Liver (tissue), 9 donors: Measurements from ENCODE around the gene TSKS. TPM values are rescaled to one million over a fixed set of nuclear protein-coding genes. Genes with fewer than 3 reads are reported as not detected.

Experiments used
- DNase-seq: peaks from one replicate; pipeline ENCODE4 v3.0.0-alpha.2; 2017; ENCODE audit warnings: low spot score
- H3K27ac ChIP-seq, 2 donors: one replicate each; pipeline ENCODE4 v1.7.0; 2013; ENCODE audit warnings: inconsistent platforms in 2 of 2, low read length in 2 of 2, control low read depth in 1 of 2, low read depth in 1 of 2, mild to moderate bottlenecking in 1 of 2
- H3K27me3 ChIP-seq, 4 donors: one replicate each; pipeline versions ENCODE4 v1.6.1 to v1.7.0; 2013; ENCODE audit warnings: low read length in 3 of 4, inconsistent platforms in 1 of 4, mild to moderate bottlenecking in 1 of 4, moderate library complexity in 1 of 4; ENCODE audit not compliant: control insufficient read depth in 4 of 4, insufficient read depth in 4 of 4
- H3K36me3 ChIP-seq, 4 donors: one replicate each; pipeline versions ENCODE4 v1.6.1 to v1.7.0; 2013; ENCODE audit warnings: low read length in 3 of 4, mild to moderate bottlenecking in 3 of 4, low read depth in 1 of 4, moderate library complexity in 1 of 4; ENCODE audit not compliant: control insufficient read depth in 4 of 4, insufficient read depth in 3 of 4
- H3K4me1 ChIP-seq, 4 donors: one replicate each; pipeline versions ENCODE4 v1.6.1 to v1.7.0; 2013; ENCODE audit warnings: low read length in 3 of 4, mild to moderate bottlenecking in 3 of 4, moderate library complexity in 1 of 4; ENCODE audit not compliant: control insufficient read depth in 4 of 4, insufficient read depth in 4 of 4
- H3K4me3 ChIP-seq, 3 donors: one replicate each; pipeline versions ENCODE4 v1.6.1 to v1.7.0; 2013; ENCODE audit warnings: low read length in 3 of 3, control low read depth in 1 of 3, low read depth in 1 of 3, mild to moderate bottlenecking in 1 of 3
- H3K9ac ChIP-seq, 2 donors: one replicate each; pipeline ENCODE4 v1.7.0; 2013; ENCODE audit warnings: low read length in 2 of 2, mild to moderate bottlenecking in 2 of 2, moderate library complexity in 2 of 2, control low read depth in 1 of 2, low read depth in 1 of 2
- H3K9me3 ChIP-seq, 4 donors: one replicate each; pipeline versions ENCODE4 v1.6.1 to v1.7.0; 2013; ENCODE audit warnings: low read length in 3 of 4; ENCODE audit not compliant: control insufficient read depth in 4 of 4
- ATF3 ChIP-seq: IDR thresholded peaks from 2 replicates; pipeline ENCODE4 v1.6.1; 2016; ENCODE audit warnings: antibody characterized with exemption
- CTCF ChIP-seq: fragments of 150-350 bp; IDR thresholded peaks from 2 replicates; pipeline ENCODE4 v1.5.1; 2017; ENCODE audit warnings: improper control_type of control experiment, low read depth, low read length; ENCODE audit not compliant: missing input control
- EGR1 ChIP-seq, 2 donors: IDR thresholded peaks; 2 replicates each; pipeline ENCODE4 v1.6.1; 2016 to 2018; ENCODE audit warnings: antibody characterized with exemption in 2 of 2, low read depth in 2 of 2
- FOXA2 ChIP-seq: IDR thresholded peaks from 2 replicates; pipeline ENCODE4 v1.6.1; 2016; ENCODE audit warnings: antibody characterized with exemption
- HNF4A ChIP-seq, 2 donors: conservative IDR thresholded peaks; 2 replicates each; pipeline ENCODE4 v1.6.1; 2016; ENCODE audit warnings: antibody characterized with exemption in 2 of 2, mild to moderate bottlenecking in 2 of 2
- JUND ChIP-seq, 2 donors: IDR thresholded peaks; 2 replicates each; pipeline ENCODE4 v1.6.1; 2016; ENCODE audit warnings: antibody characterized with exemption in 2 of 2
- MAX ChIP-seq: IDR thresholded peaks from 2 replicates; pipeline ENCODE4 v1.6.1; 2016; ENCODE audit warnings: antibody characterized with exemption
- REST ChIP-seq: IDR thresholded peaks from 2 replicates; pipeline ENCODE4 v1.6.1; 2016; ENCODE audit warnings: antibody characterized with exemption, mild to moderate bottlenecking
- RXRA ChIP-seq, 2 donors: IDR thresholded peaks; 2 replicates each; pipeline ENCODE4 v1.6.1; 2017 to 2018; ENCODE audit warnings: antibody characterized with exemption in 2 of 2, mild to moderate bottlenecking in 1 of 2
- SP1 ChIP-seq: IDR thresholded peaks from 2 replicates; pipeline ENCODE4 v1.6.1; 2018; ENCODE audit warnings: antibody characterized with exemption, mild to moderate bottlenecking
- YY1 ChIP-seq: IDR thresholded peaks from 2 replicates; pipeline ENCODE4 v1.6.1; 2016; ENCODE audit warnings: antibody characterized with exemption, mild to moderate bottlenecking
- ZBTB33 ChIP-seq: IDR thresholded peaks from 2 replicates; pipeline ENCODE4 v1.6.1; 2016; ENCODE audit warnings: antibody characterized with exemption
- WGBS: extraction: QIAGEN DNeasy Blood & Tissue Kit; methylation state at CpG from one replicate; pipeline ENCODE4 v1.1.7; 2013; 5-methylcytosine and 5-hydroxymethylcytosine counted together
- polyA plus RNA-seq, 2 donors: library from polyadenylated mRNA; stranded (reverse) in 1 of 2; unstranded in 1 of 2; fragments of 200-250 nt in 1 of 2; fragments of >200 nt in 1 of 2; fragmentation: Nextera tagmentation in 1 of 2; extraction: Ambion mirVana in 1 of 2; gene quantifications; one replicate each; pipeline versions ENCODE4 v1.2.1 to v1.2.3, GENCODE V29; 2013 to 2015
- total RNA-seq, 2 donors: library from RNA; depleted of rRNA; stranded (reverse); fragments of >200 nt; gene quantifications; one replicate each; pipeline ENCODE4 v1.2.3, GENCODE V29; 2014
- donor health status: healthy.
- donor health status: healthy.
- donor health status: healthy.
- donor health status: healthy.
- donor health status: healthy.

The TSKS gene
- total and polyA plus RNA-seq, 4 donors: 0.07 to 0.61 (median 0.08) TPM; not detected in 1

- TF ChIP-seq RXRA (IDR thresholded peaks at IDR 0.05) (no peak), ZBTB33 (no peak)
Measured at GRCh38 chr19:49788857-49789256, 25.8 kb upstream of the TSKS start (continued).

GRCh38 chr19:49787746-49788145 lies 24.6 kb upstream of the TSKS start:
- Histone ChIP-seq H3K27ac (no peak overlapping the region), H3K4me3 (no peak overlapping the region), H3K9me3 (no peaks in the 10 kb centered on the region), H3K27me3 (no peaks in the 10 kb centered on the region), H3K9ac (no peak overlapping the region), H3K36me3 (peaks cover 12 to 54% (median 20%) of the 10 kb centered on the region in 4 donors), H3K4me1 (no peaks in the 10 kb centered on the region)
- DNase-seq: no peak
- TF ChIP-seq EGR1 (IDR thresholded peaks at IDR 0.05; ENCODE audit: low read depth in 2 of 2): no peak
- no peak for TF ChIP-seq REST
- no peak for TF ChIP-seq MAX
- no peak for TF ChIP-seq YY1
- TF ChIP-seq JUND (IDR thresholded peaks at IDR 0.05): no peak
- TF ChIP-seq SP1: no peak
- no peak for TF ChIP-seq ATF3
- TF ChIP-seq CTCF: no peak
- 94% methylated on average over 5 of the region's 5 CpGs for WGBS

- Histone ChIP-seq H3K9ac (no peak overlapping the region), H3K9me3 (no peaks in the 10 kb centered on the region), H3K27me3 (no peaks in the 10 kb centered on the region), H3K4me3 (no peak overlapping the region), H3K36me3 (peaks cover 11 to 46% (median 19%) of the 10 kb centered on the region in 4 donors), H3K4me1 (peaks cover 0 to 2% (median 0%) of the 10 kb centered on the region in 4 donors), H3K27ac (no peak overlapping the region)
- no peak for DNase-seq
- WGBS: 93% methylated on average over 9 of the region's 9 CpGs
- no peak for TF ChIP-seq HNF4A (conservative IDR thresholded peaks at IDR 0.05)
- no peak for TF ChIP-seq FOXA2
- no peak for TF ChIP-seq EGR1 (IDR thresholded peaks at IDR 0.05; ENCODE audit: low read depth in 2 of 2)
Measured at GRCh38 chr19:49786376-49786820, 23.3 kb upstream of the TSKS start.
